ENCODE results near the gene ADAD2. TPM values are rescaled to one million over a fixed set of nuclear protein-coding genes. Genes with fewer than 3 reads are reported as not detected.

Gene ADAD2
- total RNA-seq, 1 donor from 2014 or later = 0.87 TPM

GRCh38 chr16:84242839-84243238 is 51.9 kb downstream of the ADAD2 start:
- H3K27ac Mint-ChIP-seq (ENCODE audit: unreplicated experiment) = no peak overlapping the region
- H3K27me3 Mint-ChIP-seq (ENCODE audit: unreplicated experiment) = peaks cover 2% of the 10 kb centered on the region
- no peaks in the 10 kb centered on the region for H3K4me1 Mint-ChIP-seq (ENCODE audit: unreplicated experiment)
- H3K9me3 Mint-ChIP-seq (ENCODE audit: unreplicated experiment) = no peaks in the 10 kb centered on the region
- DNase-seq (ENCODE audit: low spot score) = no peak
- H3K4me3 Mint-ChIP-seq (ENCODE audit: unreplicated experiment) = no peak overlapping the region
- TF ChIP-seq CTCF (IDR thresholded peaks at IDR 0.05; ENCODE audit: unreplicated experiment) = no peak
- H3K36me3 Mint-ChIP-seq (ENCODE audit: low read depth, unreplicated experiment) = peaks cover 4% of the 10 kb centered on the region

GRCh38 chr16:84243732-84244131 is 52.8 kb downstream of the ADAD2 start:
- no peak overlapping the region for H3K4me3 Mint-ChIP-seq (ENCODE audit: unreplicated experiment)
- H3K36me3 Mint-ChIP-seq (ENCODE audit: low read depth, unreplicated experiment) = peaks cover 4% of the 10 kb centered on the region
- TF ChIP-seq CTCF (IDR thresholded peaks at IDR 0.05; ENCODE audit: unreplicated experiment) = no peak
- no peaks in the 10 kb centered on the region for H3K9me3 Mint-ChIP-seq (ENCODE audit: unreplicated experiment)
- no peak for DNase-seq (ENCODE audit: low spot score)
- H3K27me3 Mint-ChIP-seq (ENCODE audit: unreplicated experiment) = peaks cover 2% of the 10 kb centered on the region
- no peaks in the 10 kb centered on the region for H3K4me1 Mint-ChIP-seq (ENCODE audit: unreplicated experiment)
- no peak overlapping the region for H3K27ac Mint-ChIP-seq (ENCODE audit: unreplicated experiment)

GRCh38 chr16:84244728-84245127 is 53.8 kb downstream of the ADAD2 start:
- Mint-ChIP-seq H3K4me1 (ENCODE audit: unreplicated experiment) (no peaks in the 10 kb centered on the region), H3K36me3 (ENCODE audit: low read depth, unreplicated experiment) (peaks cover 4% of the 10 kb centered on the region), H3K9me3 (ENCODE audit: unreplicated experiment) (no peaks in the 10 kb centered on the region), H3K27ac (ENCODE audit: unreplicated experiment) (no peak overlapping the region), H3K4me3 (ENCODE audit: unreplicated experiment) (no peak overlapping the region), H3K27me3 (ENCODE audit: unreplicated experiment) (peaks cover 2% of the 10 kb centered on the region)
- no peak for DNase-seq (ENCODE audit: low spot score)
- no peak for TF ChIP-seq CTCF (IDR thresholded peaks at IDR 0.05; ENCODE audit: unreplicated experiment)

- no peak for TF ChIP-seq CTCF (IDR thresholded peaks at IDR 0.05; ENCODE audit: unreplicated experiment)
- peaks cover 4% of the 10 kb centered on the region for H3K36me3 Mint-ChIP-seq (ENCODE audit: low read depth, unreplicated experiment)
- H3K4me1 Mint-ChIP-seq (ENCODE audit: unreplicated experiment) = no peaks in the 10 kb centered on the region
- no peaks in the 10 kb centered on the region for H3K9me3 Mint-ChIP-seq (ENCODE audit: unreplicated experiment)
- no peaks in the 10 kb centered on the region for H3K27me3 Mint-ChIP-seq (ENCODE audit: unreplicated experiment)
- no peak overlapping the region for H3K27ac Mint-ChIP-seq (ENCODE audit: unreplicated experiment)
- DNase-seq (ENCODE audit: low spot score) = no peak
- H3K4me3 Mint-ChIP-seq (ENCODE audit: unreplicated experiment) = no peak overlapping the region
Observed at GRCh38 chr16:84245956-84246678, 55.2 kb downstream of the ADAD2 start.

GRCh38 chr16:84246679-84247077 is 55.7 kb downstream of the ADAD2 start:
- Mint-ChIP-seq H3K27ac (ENCODE audit: unreplicated experiment) (no peak overlapping the region), H3K4me3 (ENCODE audit: unreplicated experiment) (no peak overlapping the region), H3K9me3 (ENCODE audit: unreplicated experiment) (no peaks in the 10 kb centered on the region), H3K36me3 (ENCODE audit: low read depth, unreplicated experiment) (peaks cover 4% of the 10 kb centered on the region), H3K27me3 (ENCODE audit: unreplicated experiment) (no peaks in the 10 kb centered on the region), H3K4me1 (ENCODE audit: unreplicated experiment) (no peaks in the 10 kb centered on the region)
- DNase-seq (ENCODE audit: low spot score) = no peak
- no peak for TF ChIP-seq CTCF (IDR thresholded peaks at IDR 0.05; ENCODE audit: unreplicated experiment)
